OCI-LY1 (cell line): ENCODE results near the gene ARHGAP8.

Experiments
- CTCF ChIP-seq: fragments of 200-600 bp; sonication (generic), shearing (Covaris generic); IDR thresholded peaks from 2 replicates; pipeline ENCODE4 v1.5.1; 2017; ENCODE audit warnings: mild to moderate bottlenecking, antibody characterized with exemption, low read length, moderate library complexity, mixed read lengths
- EZH2 ChIP-seq: fragments of 200-600 bp; sonication (generic), shearing (Covaris generic); IDR thresholded peaks from 2 replicates; pipeline ENCODE4 v1.8.0; 2017; ENCODE audit warnings: borderline replicate concordance, mixed run types, mild to moderate bottlenecking, antibody characterized with exemption, low read length, moderate library complexity, mixed read lengths

GRCh38 chr22:44842417-44842816 lies 90.0 kb downstream of the ARHGAP8 start:
- no peak for TF ChIP-seq CTCF
- no peak for TF ChIP-seq EZH2
